Thyroid gland (tissue), 4 donors: ENCODE results near the gene CD46. TPM values are rescaled to one million over a fixed set of nuclear protein-coding genes. Genes with fewer than 3 reads are reported as not detected.

Source experiments
- DNase-seq, 2 donors: peaks; one replicate each; pipeline ENCODE4 v3.0.0-alpha.2; 2019
- H3K27ac ChIP-seq, 3 donors: fragments of 200-600 bp; sonication (generic); 1 replicate in 2 of 3; 2 replicates in 1 of 3; pipeline ENCODE4 v1.5.1; 2016 to 2019; ENCODE audit warnings: mild to moderate bottlenecking in 1 of 3, moderate library complexity in 1 of 3
- H3K27me3 ChIP-seq: fragments of 200-600 bp; sonication (generic); one replicate; pipeline ENCODE4 v1.5.1; 2019
- H3K36me3 ChIP-seq, 2 donors: fragments of 200-600 bp; sonication (generic); one replicate each; pipeline ENCODE4 v1.5.1; 2016 to 2019
- H3K4me1 ChIP-seq, 2 donors: fragments of 200-600 bp; sonication (generic); one replicate each; pipeline ENCODE4 v1.5.1; 2017 to 2019
- H3K4me3 ChIP-seq, 3 donors: fragments of 200-600 bp; sonication (generic); replicated peaks in 1 of 3; 1 replicate in 2 of 3; 2 replicates in 1 of 3; pipeline ENCODE4 v1.5.1; 2016; ENCODE audit warnings: mild to moderate bottlenecking in 1 of 3
- H3K9me3 ChIP-seq: fragments of 200-600 bp; sonication (generic); one replicate; pipeline ENCODE4 v1.5.1; 2017
- CTCF ChIP-seq, 6 experiments: fragments of 200-600 bp in 3 of 6; fragments of 450-650 bp in 3 of 6; sonication (generic) in 3 of 6; IDR thresholded peaks; one replicate each; pipeline ENCODE4 v1.5.1; 2016 to 2019; ENCODE audit warnings: antibody characterized with exemption in 6 of 6, mild to moderate bottlenecking in 2 of 6, inconsistent platforms in 1 of 6, moderate library complexity in 1 of 6
- POLR2A ChIP-seq, 2 donors: fragments of 450-650 bp; IDR thresholded peaks; one replicate each; pipeline ENCODE4 v1.6.1; 2017; ENCODE audit warnings: antibody characterized with exemption in 2 of 2, mild to moderate bottlenecking in 2 of 2, moderate library complexity in 1 of 2
- WGBS, 2 donors: methylation state at CpG; one replicate each; pipeline ENCODE4 v1.1.5; 2017; 5-methylcytosine and 5-hydroxymethylcytosine counted together
- intact Hi-C: fragments of 100-400 bp; cut with DNase I; formaldehyde crosslinking; loops from one replicate; pipeline ENCODE4 v1.15.1; 2023
- total RNA-seq, 4 donors: library from RNA; depleted of rRNA; stranded (reverse); fragments of >200 nt; gene quantifications; one replicate each; pipeline ENCODE4 v1.2.3, GENCODE V29; 2016

The CD46 gene
- total RNA-seq, 4 donors from 2014 or later = 135 to 275 (median 180) TPM

- Histone ChIP-seq H3K27ac (peak overlapping the region; percentile 75 to 86 (median 80)), H3K9me3 (no peaks in the 10 kb centered on the region), H3K4me3 (no peak overlapping the region), H3K27me3 (no peaks in the 10 kb centered on the region), H3K36me3 (peaks cover 65 to 85% of the 10 kb centered on the region in 2 donors), H3K4me1 (peaks cover 62 to 98% of the 10 kb centered on the region in 2 donors)
- TF ChIP-seq CTCF (IDR thresholded peaks at IDR 0.05) = peak in 5 of 6 experiments; percentile 29 to 86 (median 73)
- peak in 1 of 2 donors; percentile 63 for TF ChIP-seq POLR2A (IDR thresholded peaks at IDR 0.05)
- WGBS, 2 donors = 30 to 39% methylated on average over 13 to 16 of the region's 16 CpGs
- intact Hi-C loops = no loop called here
- peak; percentile 96 to 97 for DNase-seq
Measured at GRCh38 chr1:207811920-207812720, 60.3 kb downstream of the CD46 start.

GRCh38 chr1:207812778-207813511 lies 61.1 kb downstream of the CD46 start:
- peaks cover 64 to 84% of the 10 kb centered on the region in 2 donors for H3K36me3 ChIP-seq
- peaks cover 68 to 98% of the 10 kb centered on the region in 2 donors for H3K4me1 ChIP-seq
- DNase-seq = no peak
- no peak for TF ChIP-seq POLR2A (IDR thresholded peaks at IDR 0.05)
- TF ChIP-seq CTCF (IDR thresholded peaks at IDR 0.05) = no peak
- WGBS, 2 donors = 85 to 86% methylated on average over 10 of the region's 10 CpGs
- H3K4me3 ChIP-seq = no peak overlapping the region
- H3K27me3 ChIP-seq = no peaks in the 10 kb centered on the region
- intact Hi-C loops = no loop called here
- H3K9me3 ChIP-seq = no peaks in the 10 kb centered on the region
- peak overlapping the region; percentile 18 to 86 (median 75) for H3K27ac ChIP-seq

- no peak overlapping the region for H3K4me3 ChIP-seq
- WGBS, 2 donors = 84 to 88% methylated on average over 3 of the region's 3 CpGs
- DNase-seq = no peak
- H3K27ac ChIP-seq = peak overlapping the region; percentile 22 to 86 (median 49)
- TF ChIP-seq CTCF (IDR thresholded peaks at IDR 0.05) = no peak
- no peaks in the 10 kb centered on the region for H3K27me3 ChIP-seq
- no peaks in the 10 kb centered on the region for H3K9me3 ChIP-seq
- intact Hi-C loops = no loop called here
- peaks cover 61 to 78% of the 10 kb centered on the region in 2 donors for H3K36me3 ChIP-seq
- peaks cover 70 to 95% of the 10 kb centered on the region in 2 donors for H3K4me1 ChIP-seq
Measured at GRCh38 chr1:207813512-207813881, 61.6 kb downstream of the CD46 start.

GRCh38 chr1:207813946-207814345 lies 62.1 kb downstream of the CD46 start:
- H3K36me3 ChIP-seq = peaks cover 60 to 74% of the 10 kb centered on the region in 2 donors
- peaks cover 75 to 95% of the 10 kb centered on the region in 2 donors for H3K4me1 ChIP-seq
- H3K27me3 ChIP-seq = no peaks in the 10 kb centered on the region
- H3K4me3 ChIP-seq = no peak overlapping the region
- intact Hi-C loops = no loop called here
- no peak for DNase-seq
- TF ChIP-seq CTCF (IDR thresholded peaks at IDR 0.05) (no peak), POLR2A (IDR thresholded peaks at IDR 0.05) (no peak)
- no peaks in the 10 kb centered on the region for H3K9me3 ChIP-seq
- peak overlapping the region; percentile 22 to 86 (median 49) for H3K27ac ChIP-seq
- 74 to 89% methylated on average over 3 of the region's 3 CpGs for WGBS, 2 donors

- Histone ChIP-seq H3K4me1 (peaks cover 80 to 95% of the 10 kb centered on the region in 2 donors), H3K4me3 (no peak overlapping the region), H3K27me3 (no peaks in the 10 kb centered on the region), H3K27ac (peak overlapping the region in 2 of 3 donors; percentile 49 to 86), H3K36me3 (peaks cover 59 to 70% of the 10 kb centered on the region in 2 donors), H3K9me3 (no peaks in the 10 kb centered on the region)
- intact Hi-C loops = no loop called here
- TF ChIP-seq POLR2A (IDR thresholded peaks at IDR 0.05) (no peak), CTCF (IDR thresholded peaks at IDR 0.05) (no peak)
- WGBS, 2 donors = 87 to 89% methylated on average over 4 of the region's 4 CpGs
- DNase-seq = no peak
Measured at GRCh38 chr1:207814469-207814868, 62.6 kb downstream of the CD46 start.
